ENCODE data around the gene MACROD2. TPM values are rescaled to one million over a fixed set of nuclear protein-coding genes. Genes with fewer than 3 reads are reported as not detected.

MACROD2 gene
- total and polyA plus RNA-seq, 11 donors, result 0.54 to 5.4 (median 2.4) TPM

DNA sequence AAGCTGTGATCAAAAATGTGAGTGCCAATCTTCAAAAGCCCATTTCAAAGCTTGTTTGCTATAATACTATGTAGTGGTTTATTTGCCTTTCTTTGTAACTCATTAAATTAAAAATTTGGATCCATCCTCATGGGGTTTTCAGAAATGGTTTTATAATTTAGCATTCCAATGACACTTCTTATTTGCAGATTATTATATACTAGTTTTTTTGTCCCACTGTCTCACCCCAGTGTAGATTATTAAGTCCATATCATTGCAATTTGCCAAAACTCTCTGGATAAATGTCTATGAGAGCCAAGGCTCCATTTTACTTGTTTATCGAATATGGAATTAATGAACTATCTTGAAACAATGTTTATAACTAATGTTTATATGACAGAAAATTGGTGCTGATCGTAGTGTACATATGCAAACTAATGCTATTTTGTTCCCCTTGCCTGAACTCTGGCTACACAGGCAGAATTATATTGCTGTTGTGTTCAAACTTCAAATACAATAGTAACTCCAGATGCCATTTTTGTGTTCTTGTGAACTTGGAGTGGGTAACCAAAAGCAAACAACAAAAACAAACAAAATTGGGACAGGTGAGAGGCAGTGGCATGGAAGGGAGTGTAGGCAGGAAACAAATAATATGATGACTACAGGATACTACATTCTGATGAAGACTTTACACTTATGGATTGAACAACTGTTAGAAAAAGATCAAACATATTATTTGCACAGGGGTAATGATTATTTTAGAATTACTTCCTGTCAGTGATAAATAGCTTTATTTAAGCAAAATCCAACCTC lies 649.2 kb downstream of the MACROD2 start:
- no peaks in the 10 kb centered on the region for H3K27me3 ChIP-seq
- 87 to 94% (median 90%) methylated on average over 2 of the region's 2 CpGs for WGBS, 4 donors
- TF ChIP-seq, protein P1, sequence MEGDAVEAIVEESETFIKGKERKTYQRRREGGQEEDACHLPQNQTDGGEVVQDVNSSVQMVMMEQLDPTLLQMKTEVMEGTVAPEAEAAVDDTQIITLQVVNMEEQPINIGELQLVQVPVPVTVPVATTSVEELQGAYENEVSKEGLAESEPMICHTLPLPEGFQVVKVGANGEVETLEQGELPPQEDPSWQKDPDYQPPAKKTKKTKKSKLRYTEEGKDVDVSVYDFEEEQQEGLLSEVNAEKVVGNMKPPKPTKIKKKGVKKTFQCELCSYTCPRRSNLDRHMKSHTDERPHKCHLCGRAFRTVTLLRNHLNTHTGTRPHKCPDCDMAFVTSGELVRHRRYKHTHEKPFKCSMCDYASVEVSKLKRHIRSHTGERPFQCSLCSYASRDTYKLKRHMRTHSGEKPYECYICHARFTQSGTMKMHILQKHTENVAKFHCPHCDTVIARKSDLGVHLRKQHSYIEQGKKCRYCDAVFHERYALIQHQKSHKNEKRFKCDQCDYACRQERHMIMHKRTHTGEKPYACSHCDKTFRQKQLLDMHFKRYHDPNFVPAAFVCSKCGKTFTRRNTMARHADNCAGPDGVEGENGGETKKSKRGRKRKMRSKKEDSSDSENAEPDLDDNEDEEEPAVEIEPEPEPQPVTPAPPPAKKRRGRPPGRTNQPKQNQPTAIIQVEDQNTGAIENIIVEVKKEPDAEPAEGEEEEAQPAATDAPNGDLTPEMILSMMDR (IDR thresholded peaks at IDR 0.05), result no peak
- TF ChIP-seq POLR2A (IDR thresholded peaks at IDR 0.05), result no peak
- H3K36me3 ChIP-seq, result no peaks in the 10 kb centered on the region
- ATAC-seq (no peak), DNase-seq (no peak)
- H3K4me1 ChIP-seq, result no peaks in the 10 kb centered on the region
- H3K9me3 ChIP-seq, result peaks cover 0 to 29% (median 9%) of the 10 kb centered on the region in 12 donors
- H3K4me3 ChIP-seq, result no peak overlapping the region
- intact Hi-C loops (cut with DNase I), result no loop called here
- no peak overlapping the region for H3K27ac ChIP-seq

DNA sequence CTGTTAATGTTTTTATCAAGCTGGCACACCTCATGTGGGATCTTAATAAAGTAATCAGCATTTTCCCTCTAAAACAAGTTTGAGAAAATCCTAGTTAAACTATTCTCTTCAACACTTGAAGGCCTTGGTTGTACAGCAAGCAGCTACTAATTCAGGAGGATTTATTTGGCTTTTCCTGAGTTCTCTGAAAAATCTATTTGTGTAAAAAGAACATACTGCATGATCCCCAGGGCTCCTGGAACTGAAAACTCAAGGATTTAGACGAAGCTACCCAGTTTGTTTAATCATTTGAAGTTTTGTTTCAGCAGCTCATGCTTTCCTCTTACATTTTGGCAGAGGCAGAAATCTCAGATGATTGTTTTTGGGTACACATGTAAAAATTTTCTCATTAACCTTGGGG lies 651.7 kb downstream of the MACROD2 start:
- TF ChIP-seq, protein P1 (IDR thresholded peaks at IDR 0.05), result no peak
- no peak for TF ChIP-seq POLR2A (IDR thresholded peaks at IDR 0.05)
- Histone ChIP-seq H3K27ac (no peak overlapping the region), H3K36me3 (no peaks in the 10 kb centered on the region), H3K4me1 (no peaks in the 10 kb centered on the region), H3K9me3 (peaks cover 0 to 11% (median under 1%) of the 10 kb centered on the region in 12 donors), H3K4me3 (no peak overlapping the region), H3K27me3 (no peaks in the 10 kb centered on the region)
- DNase-seq, result no peak
- no peak for ATAC-seq
- 48 to 69% (median 57%) methylated on average over 1 of the region's 1 CpG for WGBS, 4 donors
- intact Hi-C loops (cut with DNase I), result no loop called here

DNA sequence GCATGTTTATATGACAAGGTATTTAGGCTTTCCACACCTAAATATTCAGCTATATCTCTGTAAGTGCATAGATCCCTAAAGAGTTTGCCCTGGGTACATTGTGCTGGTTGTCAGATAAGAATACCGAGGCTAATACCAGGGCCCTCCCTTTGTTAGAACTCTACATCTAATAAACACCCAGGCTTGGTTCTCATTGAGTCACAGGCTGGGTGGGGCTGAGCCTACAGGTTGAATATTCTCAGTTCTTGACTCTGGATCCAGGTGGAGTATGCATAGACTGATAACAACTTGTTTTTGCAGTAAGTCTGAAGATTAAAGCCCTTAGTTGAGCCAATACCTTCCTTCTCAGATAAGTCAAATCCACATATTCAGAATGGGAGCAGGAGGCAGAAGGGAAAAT lies 654.3 kb downstream of the MACROD2 start:
- no peak for ATAC-seq
- Histone ChIP-seq H3K27ac (no peak overlapping the region), H3K9me3 (no peaks in the 10 kb centered on the region), H3K27me3 (no peaks in the 10 kb centered on the region), H3K36me3 (no peaks in the 10 kb centered on the region), H3K4me3 (no peak overlapping the region), H3K4me1 (no peaks in the 10 kb centered on the region)
- 71 to 93% (median 83%) methylated on average over 1 of the region's 1 CpG for WGBS, 4 donors
- intact Hi-C loops (cut with DNase I), result no loop called here
- DNase-seq, result no peak
- no peak for TF ChIP-seq POLR2A (IDR thresholded peaks at IDR 0.05)
- TF ChIP-seq, protein P1 (IDR thresholded peaks at IDR 0.05), result no peak

DNA sequence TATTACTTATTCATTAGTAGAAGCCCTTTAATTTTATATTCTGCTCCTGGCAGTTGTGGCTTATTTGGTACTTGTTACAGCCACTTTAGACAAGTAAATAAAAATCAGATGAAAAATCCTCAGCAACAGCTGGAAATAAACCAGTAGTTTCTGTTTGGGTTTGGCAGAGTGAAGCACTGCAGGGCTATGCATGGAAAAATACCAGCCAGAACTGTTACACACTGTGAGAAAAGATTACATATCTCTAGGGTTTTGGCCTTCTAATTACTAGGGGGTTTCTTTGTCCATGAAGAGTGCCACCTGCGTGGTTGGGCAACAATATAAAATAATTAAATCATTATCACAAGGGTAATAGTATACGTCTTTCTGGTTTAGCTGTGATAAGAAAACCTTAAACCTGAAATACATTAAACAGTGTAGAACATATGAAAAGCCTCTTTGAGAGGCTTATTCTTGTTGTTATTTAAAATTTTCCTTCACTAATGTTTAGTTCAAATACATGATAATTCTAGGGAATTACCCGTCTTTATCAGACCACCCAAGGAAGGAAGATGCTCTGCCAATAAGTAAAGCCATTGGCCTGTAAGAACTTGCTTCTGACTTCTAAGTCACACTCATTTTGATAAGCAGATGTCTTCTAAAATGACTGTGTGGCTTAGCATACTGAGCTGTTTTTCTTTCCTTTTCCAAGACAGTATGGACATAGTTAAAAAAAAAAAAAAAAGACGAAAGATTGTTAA lies 662.1 kb downstream of the MACROD2 start:
- no peaks in the 10 kb centered on the region for H3K9me3 ChIP-seq
- no peaks in the 10 kb centered on the region for H3K27me3 ChIP-seq
- no peaks in the 10 kb centered on the region for H3K4me1 ChIP-seq
- H3K36me3 ChIP-seq, result no peaks in the 10 kb centered on the region
- no peak overlapping the region for H3K27ac ChIP-seq
- DNase-seq (no peak), ATAC-seq (no peak)
- intact Hi-C loops (cut with DNase I), result no loop called here
- H3K4me3 ChIP-seq, result no peak overlapping the region
- WGBS, 4 donors, result 53 to 62% (median 57%) methylated on average over 4 of the region's 4 CpGs
- TF ChIP-seq POLR2A (IDR thresholded peaks at IDR 0.05), result no peak
- TF ChIP-seq, protein P1 (IDR thresholded peaks at IDR 0.05), result no peak
